Muscle layer of colon (tissue), 2 donors: ENCODE data around the gene SCUBE1.

Experiments
- H3K27ac ChIP-seq: one replicate; pipeline ENCODE4 v1.7.0; 2013; ENCODE audit warnings: low read depth, mild to moderate bottlenecking, low read length, moderate library complexity
- H3K27me3 ChIP-seq, 2 donors: one replicate each; pipeline ENCODE4 v1.7.0; 2013; ENCODE audit warnings: low read length in 2 of 2, mild to moderate bottlenecking in 2 of 2; ENCODE audit not compliant: insufficient read depth in 2 of 2, control insufficient read depth in 1 of 2
- H3K36me3 ChIP-seq: one replicate; pipeline ENCODE4 v1.7.0; 2013; ENCODE audit warnings: mild to moderate bottlenecking, low read length; ENCODE audit not compliant: insufficient read depth
- H3K4me1 ChIP-seq: one replicate; pipeline ENCODE4 v1.7.0; 2013; ENCODE audit warnings: mild to moderate bottlenecking, low read length; ENCODE audit not compliant: insufficient read depth
- H3K4me3 ChIP-seq, 2 donors: one replicate each; pipeline ENCODE4 v1.7.0; 2013; ENCODE audit warnings: low read length in 2 of 2, low read depth in 1 of 2, mild to moderate bottlenecking in 1 of 2, moderate library complexity in 1 of 2
- H3K9ac ChIP-seq: one replicate; pipeline ENCODE4 v1.7.0; 2013; ENCODE audit warnings: low read length
- H3K9me3 ChIP-seq: one replicate; pipeline ENCODE4 v1.7.0; 2013; ENCODE audit warnings: mild to moderate bottlenecking, low read length
- donor health status: abdominal sarcoma.
- donor health status: Adenocarcinoma of cecum.

Gene SCUBE1

DNA sequence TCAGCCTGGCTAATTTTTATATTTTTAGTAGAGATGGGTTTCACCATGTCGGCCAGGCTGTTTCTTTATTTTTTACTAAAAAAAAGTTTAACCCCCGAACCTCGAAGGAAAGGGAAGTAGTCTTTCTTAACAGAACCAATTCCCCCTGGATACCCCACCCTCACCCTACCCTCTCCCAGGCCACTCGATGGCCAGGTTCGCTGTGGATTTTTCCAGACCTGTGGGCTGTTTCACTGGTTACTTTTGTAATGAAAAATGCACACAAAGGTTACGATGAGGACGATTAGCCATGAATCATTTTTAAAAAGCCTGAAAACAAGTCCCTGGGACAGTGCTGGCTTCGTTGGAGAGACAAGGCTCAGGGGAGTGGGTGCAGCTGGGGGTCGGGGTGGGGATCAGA, 189.3 kb downstream of the SCUBE1 start:
- Histone ChIP-seq H3K27me3 (no peaks in the 10 kb centered on the region), H3K4me1 (peaks cover 12% of the 10 kb centered on the region), H3K36me3 (no peaks in the 10 kb centered on the region), H3K9ac (no peak overlapping the region), H3K27ac (no peak overlapping the region), H3K4me3 (no peak overlapping the region), H3K9me3 (no peaks in the 10 kb centered on the region)

DNA sequence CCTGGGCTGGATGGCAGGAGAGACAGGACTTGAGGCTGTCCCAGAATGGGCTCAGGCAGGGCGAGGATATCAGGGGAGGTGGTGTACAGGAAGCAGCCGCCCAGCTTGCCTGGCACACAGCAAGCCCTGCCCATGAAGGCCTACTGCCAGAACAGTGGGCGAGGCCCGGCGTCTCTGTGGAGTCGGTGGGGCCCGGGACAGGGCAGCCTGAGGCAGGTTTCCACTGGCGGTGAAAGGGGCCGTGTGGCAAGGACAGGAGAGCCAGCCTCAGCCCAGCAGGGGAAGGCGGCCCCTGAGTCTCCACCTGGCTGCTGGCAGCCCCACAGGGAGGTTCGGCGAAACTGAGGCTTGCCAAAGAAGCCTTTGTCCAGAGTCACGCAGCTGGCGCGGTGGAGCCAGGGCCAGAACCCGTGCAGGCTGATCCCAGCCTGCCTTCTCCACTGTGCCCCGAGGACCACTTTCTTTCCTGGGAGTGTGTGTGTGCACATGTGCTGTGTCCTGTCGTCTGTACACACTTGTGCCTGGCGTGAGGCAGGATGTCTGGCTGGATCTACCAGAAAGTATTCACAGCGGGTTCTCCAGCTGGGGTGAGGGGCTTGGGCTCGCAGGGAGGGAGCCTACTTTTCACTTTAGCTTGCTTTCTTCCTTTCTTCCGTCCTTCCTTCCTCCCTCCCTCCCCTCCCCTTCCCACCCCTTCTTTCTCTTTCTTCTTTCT, 190.7 kb downstream of the SCUBE1 start:
- peak overlapping the region; percentile 74 to 84 for H3K4me3 ChIP-seq
- peak overlapping the region; percentile 54 for H3K9ac ChIP-seq
- peaks cover 12% of the 10 kb centered on the region for H3K4me1 ChIP-seq
- no peaks in the 10 kb centered on the region for H3K27me3 ChIP-seq
- H3K36me3 ChIP-seq, result no peaks in the 10 kb centered on the region
- H3K9me3 ChIP-seq, result no peaks in the 10 kb centered on the region
- peak overlapping the region; percentile 75 for H3K27ac ChIP-seq

DNA sequence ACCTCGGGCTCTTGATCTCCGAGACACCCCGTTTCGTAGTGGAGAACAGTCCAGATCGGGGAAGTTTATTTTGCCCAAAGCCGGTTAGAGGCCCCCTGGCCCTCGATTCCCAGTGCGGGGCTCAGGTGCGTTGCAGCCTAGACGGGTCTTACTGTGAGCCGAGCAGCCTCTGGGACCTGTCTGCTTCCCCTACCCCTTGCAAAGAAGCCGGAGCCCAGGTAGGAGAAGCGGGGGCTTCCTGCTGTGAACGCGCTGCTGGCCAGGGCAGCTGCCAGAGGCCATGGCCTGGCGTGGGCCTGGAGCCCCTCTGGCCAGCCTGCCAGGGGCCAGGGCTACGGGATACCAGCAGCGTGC, 191.2 kb downstream of the SCUBE1 start:
- H3K4me3 ChIP-seq, result peak overlapping the region; percentile 74 to 84
- H3K27ac ChIP-seq, result peak overlapping the region; percentile 75
- no peaks in the 10 kb centered on the region for H3K36me3 ChIP-seq
- no peaks in the 10 kb centered on the region for H3K9me3 ChIP-seq
- H3K4me1 ChIP-seq, result peaks cover 12% of the 10 kb centered on the region
- peak overlapping the region; percentile 54 for H3K9ac ChIP-seq
- H3K27me3 ChIP-seq, result no peaks in the 10 kb centered on the region

DNA sequence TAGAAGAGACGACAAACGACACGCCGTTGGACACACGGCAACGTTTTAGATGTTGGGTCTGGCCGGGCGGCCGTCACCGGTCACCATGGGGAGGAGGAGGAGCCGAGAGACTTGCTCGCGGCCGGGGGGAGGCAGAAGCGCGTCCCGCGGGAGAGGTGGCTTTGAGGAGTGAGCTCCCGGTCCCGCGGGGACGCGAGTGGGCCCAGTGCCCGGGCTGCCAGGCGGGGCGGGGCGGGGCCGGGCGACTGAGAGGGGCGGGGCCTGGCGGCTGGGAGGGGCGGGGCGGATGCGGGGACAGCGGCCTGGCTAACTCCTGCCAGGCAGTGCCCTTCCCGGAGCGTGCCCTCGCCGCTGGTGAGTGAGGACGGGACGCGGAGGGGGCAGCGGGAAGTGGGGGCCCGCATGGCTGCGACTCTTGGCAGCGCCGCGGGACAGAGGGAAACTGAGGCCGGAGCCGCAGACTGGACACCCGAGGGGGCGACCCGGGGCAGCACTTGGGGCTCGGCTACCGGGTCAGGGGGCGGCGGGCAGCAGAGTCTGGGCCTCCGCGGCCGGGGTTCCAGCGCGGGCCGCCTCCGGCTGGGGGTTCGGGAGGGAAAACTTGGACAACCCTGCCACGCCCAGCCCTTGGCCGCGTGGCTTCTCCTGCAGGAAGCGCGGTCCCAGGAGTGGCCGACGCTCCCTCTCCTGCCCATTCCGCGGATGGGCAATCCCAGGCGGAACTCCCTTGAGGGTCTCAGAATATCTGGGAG, 191.7 kb downstream of the SCUBE1 start, which contains the start of gene TSPO:
TSPO (plus strand) TSS at position 309 of the 752 bp plus-strand sequence. CDS start 7,680 bp downstream, outside the sequence.
- peaks cover 12% of the 10 kb centered on the region for H3K4me1 ChIP-seq
- H3K9ac ChIP-seq, result peak within 1 kb of the TSS; percentile 54
- no peaks in the 10 kb centered on the region for H3K27me3 ChIP-seq
- H3K4me3 ChIP-seq, result peak within 1 kb of the TSS; percentile 74 to 84
- H3K9me3 ChIP-seq, result no peaks in the 10 kb centered on the region
- no peaks in the 10 kb centered on the region for H3K36me3 ChIP-seq
- H3K27ac ChIP-seq, result peak within 1 kb of the TSS; percentile 75

DNA sequence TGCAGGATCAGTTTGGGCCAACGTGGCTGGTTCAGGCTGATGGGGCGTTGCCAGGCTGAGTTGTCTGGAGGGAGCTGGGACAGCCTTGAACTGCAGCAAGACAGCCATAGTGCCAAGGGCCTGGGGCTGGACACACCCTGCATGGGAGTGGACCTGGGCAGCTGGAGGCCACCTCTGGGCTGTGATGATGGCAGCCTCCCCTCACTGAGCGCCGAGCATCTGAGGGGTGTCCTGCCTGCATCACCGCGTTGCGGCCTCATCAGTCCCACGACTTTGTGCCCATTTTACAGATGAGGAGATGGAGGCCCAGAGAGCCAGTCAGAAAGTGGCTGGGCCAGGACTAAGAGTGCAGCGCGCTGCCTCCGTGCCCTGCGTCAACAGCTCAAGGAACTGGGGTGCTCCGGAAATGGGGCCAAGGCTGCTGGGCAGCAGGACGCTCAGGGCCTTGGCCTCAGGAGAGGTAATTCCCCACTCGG, 192.4 kb downstream of the SCUBE1 start:
- Histone ChIP-seq H3K4me3 (peak overlapping the region; percentile 74 to 84), H3K9me3 (no peaks in the 10 kb centered on the region), H3K27me3 (no peaks in the 10 kb centered on the region), H3K36me3 (no peaks in the 10 kb centered on the region), H3K4me1 (peaks cover 12% of the 10 kb centered on the region), H3K27ac (peak overlapping the region; percentile 58), H3K9ac (no peak overlapping the region)

DNA sequence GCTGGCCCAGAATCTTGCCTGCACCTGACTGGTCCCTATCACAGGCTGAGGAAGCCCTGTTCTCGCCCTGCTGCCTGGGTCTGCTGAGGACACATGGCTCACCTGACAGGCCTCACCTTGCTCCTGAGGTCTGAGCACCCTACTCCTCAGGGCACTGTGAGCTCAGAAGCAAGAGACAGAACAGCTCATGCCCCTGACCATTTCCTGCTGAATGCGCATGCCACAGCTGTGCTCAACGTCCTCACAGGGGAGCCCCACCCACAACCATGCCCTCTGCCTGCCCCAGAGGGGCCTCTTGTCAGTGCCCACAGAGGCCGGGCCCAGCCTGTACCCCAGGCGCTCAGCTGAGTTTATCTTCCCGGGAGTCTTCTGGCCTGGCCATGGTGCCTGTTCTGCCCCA, 194.6 kb downstream of the SCUBE1 start:
- H3K27ac ChIP-seq, result no peak overlapping the region
- no peak overlapping the region for H3K4me3 ChIP-seq
- no peak overlapping the region for H3K9ac ChIP-seq
- H3K4me1 ChIP-seq, result peaks cover 15% of the 10 kb centered on the region
- no peaks in the 10 kb centered on the region for H3K27me3 ChIP-seq
- H3K9me3 ChIP-seq, result no peaks in the 10 kb centered on the region
- no peaks in the 10 kb centered on the region for H3K36me3 ChIP-seq

DNA sequence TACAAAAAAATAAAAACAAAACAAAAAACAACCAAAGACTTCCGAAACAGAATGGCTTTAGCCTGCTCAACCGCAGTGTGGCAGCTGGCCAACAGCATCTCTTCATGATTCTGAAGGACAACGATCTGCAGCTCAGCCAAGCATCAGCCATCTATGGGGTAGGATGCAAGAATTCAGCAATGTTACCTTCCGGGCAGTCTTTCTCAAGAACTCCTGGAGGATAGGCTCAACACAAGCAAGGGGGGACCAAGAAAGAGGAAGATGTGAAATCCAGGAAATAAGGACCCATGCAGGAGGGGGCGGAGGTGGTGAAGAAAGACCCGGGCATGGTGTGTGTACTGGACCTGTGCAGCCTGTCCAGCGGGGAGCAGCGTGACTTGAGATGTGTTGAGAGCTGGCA, 195.4 kb downstream of the SCUBE1 start:
- H3K9ac ChIP-seq, result no peak overlapping the region
- H3K9me3 ChIP-seq, result no peaks in the 10 kb centered on the region
- no peaks in the 10 kb centered on the region for H3K36me3 ChIP-seq
- H3K4me3 ChIP-seq, result no peak overlapping the region
- H3K27ac ChIP-seq, result no peak overlapping the region
- no peaks in the 10 kb centered on the region for H3K27me3 ChIP-seq
- H3K4me1 ChIP-seq, result peaks cover 18% of the 10 kb centered on the region
